ENCODE data around the gene COL4A1. TPM values are rescaled to one million over a fixed set of nuclear protein-coding genes. Genes with fewer than 3 reads are reported as not detected.

Gene COL4A1
- total and polyA plus RNA-seq, 2 experiments from 2014 or later: 184 to 519 TPM

DNA sequence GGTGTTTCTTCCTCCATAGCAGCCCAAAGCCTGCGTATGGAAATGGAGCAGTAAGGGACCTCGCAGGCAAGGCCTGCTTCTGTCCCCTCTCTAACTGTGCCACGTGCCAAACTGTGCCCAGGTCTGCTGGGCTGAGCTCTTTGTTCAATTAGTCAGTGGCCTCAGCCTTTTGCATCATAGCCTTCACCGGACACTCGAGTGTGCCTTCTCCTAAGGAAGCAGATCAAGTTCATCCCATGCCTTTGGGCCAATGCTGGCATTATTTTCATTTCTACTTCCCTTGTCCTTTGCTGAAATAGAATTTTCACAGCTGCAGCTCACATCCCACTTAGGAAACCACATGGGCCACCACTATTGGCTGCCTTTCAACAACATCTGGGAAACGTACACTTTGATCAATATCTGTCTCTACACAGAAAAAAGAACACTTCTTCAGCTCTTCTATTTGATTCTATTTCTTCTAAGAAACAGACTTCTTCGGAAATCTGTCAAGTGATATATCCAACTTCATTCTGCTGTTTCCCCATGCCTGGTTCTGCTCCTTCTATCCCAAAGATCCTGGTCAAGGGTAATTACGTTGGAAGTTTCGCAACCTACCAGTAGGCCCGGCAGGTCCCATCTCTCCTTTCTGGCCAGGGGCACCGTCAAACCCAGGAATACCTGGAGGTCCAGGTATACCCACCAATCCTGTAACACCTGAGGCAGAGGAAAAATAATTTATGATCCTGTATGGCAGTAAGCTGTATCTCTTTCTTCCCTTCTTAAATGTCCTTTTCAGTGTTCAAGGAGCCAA is 143.9 kb downstream of the COL4A1 start:
- Histone ChIP-seq H3K4me3 (no peak overlapping the region), H3K79me2 (ENCODE audit: insufficient read depth) (no peaks in the 10 kb centered on the region), H3K9ac (no peak overlapping the region), H4K20me1 (ENCODE audit: insufficient read depth) (no peaks in the 10 kb centered on the region), H3K4me2 (ENCODE audit: unreplicated experiment) (no peak overlapping the region), H3F3A (ENCODE audit: insufficient read depth) (no peaks in the 10 kb centered on the region; the same call in 1 of the 2 replicates), H3K9me2 (ENCODE audit: insufficient read depth) (no peaks in the 10 kb centered on the region), H2AFZ (no peak overlapping the region), H3K27ac (no peak overlapping the region), H3K4me1 (ENCODE audit: insufficient read depth) (no peaks in the 10 kb centered on the region), H3K36me3 (ENCODE audit: low read depth) (peaks cover 39% of the 10 kb centered on the region), H3K9me3 (ENCODE audit: low read depth) (no peaks in the 10 kb centered on the region), H3K27me3 (replicated peaks; ENCODE audit: insufficient read depth) (no peaks in the 10 kb centered on the region)
- in situ Hi-C loops (cut with MboI): no loop called here
- TF ChIP-seq EZH2 (IDR thresholded peaks at IDR 0.05; ENCODE audit: insufficient read depth, poor library complexity, severe bottlenecking): no peak
- no peak for TF ChIP-seq EZH2phosphoT487 (IDR thresholded peaks at IDR 0.05; ENCODE audit: insufficient read depth, low read depth)
- 61 to 65% methylated on average over 11 of the region's 11 CpGs for WGBS, 2 experiments (ENCODE audit: low coverage in 1 of 2, low lambda C conversion rate in 2 of 2, missing lambda C conversion rate in 2 of 2)
- DNase-seq: no peak

- DNase-seq: no peak
- no peaks in the 10 kb centered on the region for H3K79me2 ChIP-seq (ENCODE audit: insufficient read depth)
- WGBS, 2 experiments (ENCODE audit: low coverage in 1 of 2, low lambda C conversion rate in 2 of 2, missing lambda C conversion rate in 2 of 2): 88 to 89% methylated on average over 11 of the region's 11 CpGs
- H4K20me1 ChIP-seq (ENCODE audit: insufficient read depth): no peaks in the 10 kb centered on the region
- H3K27me3 ChIP-seq (replicated peaks; ENCODE audit: insufficient read depth): no peaks in the 10 kb centered on the region
- H3K27ac ChIP-seq: no peak overlapping the region
- no peak for TF ChIP-seq EZH2phosphoT487 (IDR thresholded peaks at IDR 0.05; ENCODE audit: insufficient read depth, low read depth)
- no peak for TF ChIP-seq EZH2 (IDR thresholded peaks at IDR 0.05; ENCODE audit: insufficient read depth, poor library complexity, severe bottlenecking)
- no peaks in the 10 kb centered on the region for H3K9me2 ChIP-seq (ENCODE audit: insufficient read depth)
- no peak overlapping the region for H3K4me2 ChIP-seq (ENCODE audit: unreplicated experiment)
- no peak overlapping the region for H3K9ac ChIP-seq
- no peaks in the 10 kb centered on the region; the same call in 1 of the 2 replicates for H3F3A ChIP-seq (ENCODE audit: insufficient read depth)
- H2AFZ ChIP-seq: no peak overlapping the region
- no peaks in the 10 kb centered on the region for H3K9me3 ChIP-seq (ENCODE audit: low read depth)
- H3K36me3 ChIP-seq (ENCODE audit: low read depth): peaks cover 39% of the 10 kb centered on the region
- in situ Hi-C loops (cut with MboI): no loop called here
- no peak overlapping the region for H3K4me3 ChIP-seq
- no peaks in the 10 kb centered on the region for H3K4me1 ChIP-seq (ENCODE audit: insufficient read depth)
Observed at GRCh38 chr13:110162053-110162452, 144.9 kb downstream of the COL4A1 start.

GRCh38 chr13:110161112-110161882 is 145.7 kb downstream of the COL4A1 start:
- H3K4me1 ChIP-seq (ENCODE audit: insufficient read depth): no peaks in the 10 kb centered on the region
- no peaks in the 10 kb centered on the region for H3K27me3 ChIP-seq (replicated peaks; ENCODE audit: insufficient read depth)
- no peak overlapping the region for H2AFZ ChIP-seq
- no peaks in the 10 kb centered on the region; the same call in 1 of the 2 replicates for H3F3A ChIP-seq (ENCODE audit: insufficient read depth)
- DNase-seq: no peak
- in situ Hi-C loops (cut with MboI): no loop called here
- TF ChIP-seq EZH2phosphoT487 (IDR thresholded peaks at IDR 0.05; ENCODE audit: insufficient read depth, low read depth) (no peak), EZH2 (IDR thresholded peaks at IDR 0.05; ENCODE audit: insufficient read depth, poor library complexity, severe bottlenecking) (no peak)
- no peaks in the 10 kb centered on the region for H3K9me2 ChIP-seq (ENCODE audit: insufficient read depth)
- no peaks in the 10 kb centered on the region for H3K79me2 ChIP-seq (ENCODE audit: insufficient read depth)
- WGBS, 2 experiments (ENCODE audit: low coverage in 1 of 2, low lambda C conversion rate in 2 of 2, missing lambda C conversion rate in 2 of 2): 76 to 81% methylated on average over 10 of the region's 10 CpGs
- no peaks in the 10 kb centered on the region for H4K20me1 ChIP-seq (ENCODE audit: insufficient read depth)
- no peaks in the 10 kb centered on the region for H3K9me3 ChIP-seq (ENCODE audit: low read depth)
- H3K4me3 ChIP-seq: no peak overlapping the region
- no peak overlapping the region for H3K9ac ChIP-seq
- H3K27ac ChIP-seq: no peak overlapping the region
- H3K36me3 ChIP-seq (ENCODE audit: low read depth): peaks cover 37% of the 10 kb centered on the region
- no peak overlapping the region for H3K4me2 ChIP-seq (ENCODE audit: unreplicated experiment)

- no peaks in the 10 kb centered on the region for H3K9me2 ChIP-seq (ENCODE audit: insufficient read depth)
- no peaks in the 10 kb centered on the region for H3K27me3 ChIP-seq (replicated peaks; ENCODE audit: insufficient read depth)
- in situ Hi-C loops (cut with MboI): no loop called here
- no peak overlapping the region for H3K4me2 ChIP-seq (ENCODE audit: unreplicated experiment)
- H2AFZ ChIP-seq: no peak overlapping the region
- H3K79me2 ChIP-seq (ENCODE audit: insufficient read depth): no peaks in the 10 kb centered on the region
- no peaks in the 10 kb centered on the region for H3K9me3 ChIP-seq (ENCODE audit: low read depth)
- no peaks in the 10 kb centered on the region for H3K4me1 ChIP-seq (ENCODE audit: insufficient read depth)
- H3F3A ChIP-seq (ENCODE audit: insufficient read depth): no peaks in the 10 kb centered on the region; the same call in 1 of the 2 replicates
- no peak for DNase-seq
- H3K27ac ChIP-seq: no peak overlapping the region
- H3K9ac ChIP-seq: no peak overlapping the region
- peaks cover 36% of the 10 kb centered on the region for H3K36me3 ChIP-seq (ENCODE audit: low read depth)
- no peak overlapping the region for H3K4me3 ChIP-seq
- TF ChIP-seq EZH2 (IDR thresholded peaks at IDR 0.05; ENCODE audit: insufficient read depth, poor library complexity, severe bottlenecking): no peak
- no peak for TF ChIP-seq EZH2phosphoT487 (IDR thresholded peaks at IDR 0.05; ENCODE audit: insufficient read depth, low read depth)
- no peaks in the 10 kb centered on the region for H4K20me1 ChIP-seq (ENCODE audit: insufficient read depth)
- 54 to 56% methylated on average over 2 of the region's 2 CpGs for WGBS, 2 experiments (ENCODE audit: low coverage in 1 of 2, low lambda C conversion rate in 2 of 2, missing lambda C conversion rate in 2 of 2)
Observed at GRCh38 chr13:110158226-110158625, 148.7 kb downstream of the COL4A1 start.

Measured in GM23248 (cell line).